Activated CD4-positive, alpha-beta T cell treated with anti-CD3 and anti-CD28 coated beads for 36 hours (primary cell): ENCODE data around the gene TMEM63C. TPM values are rescaled to one million over a fixed set of nuclear protein-coding genes. Genes with fewer than 3 reads are reported as not detected.
A peak's percentile ranks its signal among the peaks of the same experiment; 100 is the strongest.

Experiments used
- ATAC-seq: fragments of 200-7000 bp; cut with Tn5 transposase; one replicate; pipeline ENCODE4 v1.10.0; 2021; ENCODE audit warnings: mild to moderate bottlenecking, moderate library complexity
- CTCF ChIA-PET: fragments of 350-600 bp; sonication (Branson Sonifier 250); formaldehyde crosslinking; loops from one replicate; lab custom pipeline; 2021; ENCODE audit warnings: antibody characterized with exemption; lab: Charles Lee
- POLR2A ChIA-PET: fragments of 350-600 bp; sonication (Branson Sonifier 250); formaldehyde crosslinking; loops from one replicate; lab custom pipeline; 2021; ENCODE audit warnings: antibody characterized with exemption, inconsistent platforms; lab: Charles Lee
- DNase-seq: peaks from one replicate; pipeline ENCODE4 v3.0.0-alpha.2; 2020
- H3K27ac Mint-ChIP-seq: one replicate; pipeline ENCODE4 v1.8.0; 2021; ENCODE audit warnings: mixed read lengths
- H3K27me3 Mint-ChIP-seq: one replicate; pipeline ENCODE4 v1.8.0; 2021; ENCODE audit warnings: mixed read lengths
- H3K36me3 Mint-ChIP-seq: one replicate; pipeline ENCODE4 v1.8.0; 2021; ENCODE audit warnings: low read depth, mixed read lengths
- H3K4me1 Mint-ChIP-seq: one replicate; pipeline ENCODE4 v1.8.0; 2021; ENCODE audit warnings: mixed read lengths
- H3K4me3 Mint-ChIP-seq: one replicate; pipeline ENCODE4 v1.8.0; 2021; ENCODE audit warnings: mild to moderate bottlenecking, moderate library complexity, mixed read lengths
- H3K9me3 Mint-ChIP-seq: one replicate; pipeline ENCODE4 v1.8.0; 2021; ENCODE audit warnings: low read depth, mixed read lengths
- intact Hi-C, 2 experiments: fragments of 100-400 bp; cut with DNase I in 1 of 2; cut with micrococcal nuclease in 1 of 2; formaldehyde crosslinking; loops; one replicate each; pipeline versions ENCODE4 v1.14.2 to v1.15.1; 2022 to 2024; cut with DNase I, micrococcal nuclease
- total RNA-seq, 2 experiments: library from RNA; stranded (reverse); gene quantifications; one replicate each; pipeline ENCODE4 v1.2.3, GENCODE V29; 2021

TMEM63C gene
- total RNA-seq, 2 experiments from 2014 or later: 1.1 to 1.4 TPM

- peaks cover 19% of the 10 kb centered on the region for H3K27me3 Mint-ChIP-seq
- no peak overlapping the region for H3K27ac Mint-ChIP-seq
- CTCF ChIA-PET: interaction anchor here (1.1 to 1.5 kb wide), 2 partner anchors 19 to 131 kb away, joined by 3 to 7 read pairs; no protein-coding TSS in a partner anchor
- intact Hi-C loops: no loop called here
- H3K9me3 Mint-ChIP-seq: no peaks in the 10 kb centered on the region
- peak; percentile 40 for DNase-seq
- no peak overlapping the region for H3K4me3 Mint-ChIP-seq
- POLR2A ChIA-PET: no interaction called here
- H3K4me1 Mint-ChIP-seq: peaks cover 11% of the 10 kb centered on the region
- no peaks in the 10 kb centered on the region for H3K36me3 Mint-ChIP-seq
- peak; percentile 26 for ATAC-seq
These were observed 2.9 kb downstream of the TMEM63C start for GRCh38 chr14:77184396-77185092.

- H3K27ac Mint-ChIP-seq: no peak overlapping the region
- no peak overlapping the region for H3K4me3 Mint-ChIP-seq
- DNase-seq (no peak), ATAC-seq (no peak)
- H3K27me3 Mint-ChIP-seq: peaks cover 15% of the 10 kb centered on the region
- H3K4me1 Mint-ChIP-seq: peaks cover 11% of the 10 kb centered on the region
- no peaks in the 10 kb centered on the region for H3K36me3 Mint-ChIP-seq
- CTCF ChIA-PET: interaction anchor here (1.1 to 1.5 kb wide), 2 partner anchors 19 to 131 kb away, joined by 3 to 7 read pairs; no protein-coding TSS in a partner anchor
- POLR2A ChIA-PET: no interaction called here
- intact Hi-C loops: no loop called here
- no peaks in the 10 kb centered on the region for H3K9me3 Mint-ChIP-seq
These were observed 3.5 kb downstream of the TMEM63C start for GRCh38 chr14:77185093-77185465.

GRCh38 chr14:77186911-77187648 is 5.5 kb downstream of the TMEM63C start:
- H3K27me3 Mint-ChIP-seq: peaks cover 11% of the 10 kb centered on the region
- no peak overlapping the region for H3K4me3 Mint-ChIP-seq
- no peaks in the 10 kb centered on the region for H3K9me3 Mint-ChIP-seq
- intact Hi-C loops: no loop called here
- ATAC-seq (no peak), DNase-seq (no peak)
- peaks cover 8% of the 10 kb centered on the region for H3K4me1 Mint-ChIP-seq
- POLR2A ChIA-PET: no interaction called here
- H3K27ac Mint-ChIP-seq: no peak overlapping the region
- CTCF ChIA-PET: no interaction called here
- no peaks in the 10 kb centered on the region for H3K36me3 Mint-ChIP-seq

- ChIA-PET POLR2A (no interaction called here), CTCF (no interaction called here)
- Mint-ChIP-seq H3K9me3 (no peaks in the 10 kb centered on the region), H3K36me3 (no peaks in the 10 kb centered on the region), H3K27me3 (peaks cover 10% of the 10 kb centered on the region), H3K4me1 (peaks cover 3% of the 10 kb centered on the region), H3K27ac (no peak overlapping the region), H3K4me3 (no peak overlapping the region)
- no peak for ATAC-seq
- DNase-seq: no peak
- intact Hi-C loops: no loop called here
These were observed 6.0 kb downstream of the TMEM63C start for GRCh38 chr14:77187649-77188012.

GRCh38 chr14:77189479-77189878 is 7.9 kb downstream of the TMEM63C start:
- Mint-ChIP-seq H3K9me3 (no peaks in the 10 kb centered on the region), H3K36me3 (no peaks in the 10 kb centered on the region), H3K27me3 (peaks cover 10% of the 10 kb centered on the region), H3K4me1 (no peaks in the 10 kb centered on the region), H3K4me3 (no peak overlapping the region), H3K27ac (no peak overlapping the region)
- no peak for ATAC-seq
- CTCF ChIA-PET: interaction anchor here (0.8 kb wide), 1 partner anchor 56 kb away, joined by 3 read pairs; no protein-coding TSS in a partner anchor
- DNase-seq: no peak
- POLR2A ChIA-PET: no interaction called here
- intact Hi-C loops: no loop called here

GRCh38 chr14:77190977-77191376 is 9.4 kb downstream of the TMEM63C start:
- H3K36me3 Mint-ChIP-seq: no peaks in the 10 kb centered on the region
- H3K4me1 Mint-ChIP-seq: no peaks in the 10 kb centered on the region
- no peak overlapping the region for H3K27ac Mint-ChIP-seq
- CTCF ChIA-PET: interaction anchor here (1.4 kb wide), 1 partner anchor 42 kb away, joined by 5 read pairs; no protein-coding TSS in a partner anchor
- H3K4me3 Mint-ChIP-seq: no peak overlapping the region
- POLR2A ChIA-PET: no interaction called here
- DNase-seq (no peak), ATAC-seq (no peak)
- no peaks in the 10 kb centered on the region for H3K9me3 Mint-ChIP-seq
- peaks cover 10% of the 10 kb centered on the region for H3K27me3 Mint-ChIP-seq
- intact Hi-C loops: no loop called here

- no peaks in the 10 kb centered on the region for H3K9me3 Mint-ChIP-seq
- no peaks in the 10 kb centered on the region for H3K4me1 Mint-ChIP-seq
- ChIA-PET POLR2A (no interaction called here), CTCF (no interaction called here)
- no peak overlapping the region for H3K27ac Mint-ChIP-seq
- ATAC-seq: no peak
- intact Hi-C loops: no loop called here
- no peaks in the 10 kb centered on the region for H3K36me3 Mint-ChIP-seq
- DNase-seq: no peak
- peaks cover 3% of the 10 kb centered on the region for H3K27me3 Mint-ChIP-seq
- no peak overlapping the region for H3K4me3 Mint-ChIP-seq
These were observed 13.1 kb downstream of the TMEM63C start for GRCh38 chr14:77194706-77195105.

GRCh38 chr14:77195766-77196165 is 14.2 kb downstream of the TMEM63C start:
- DNase-seq (no peak), ATAC-seq (no peak)
- no peaks in the 10 kb centered on the region for H3K36me3 Mint-ChIP-seq
- no peak overlapping the region for H3K27ac Mint-ChIP-seq
- intact Hi-C loops: no loop called here
- ChIA-PET POLR2A (no interaction called here), CTCF (interaction anchor here (0.9 kb wide), 2 partner anchors 12 to 47 kb away, joined by 3 read pairs; no protein-coding TSS in a partner anchor)
- H3K4me1 Mint-ChIP-seq: no peaks in the 10 kb centered on the region
- H3K27me3 Mint-ChIP-seq: peaks cover 6% of the 10 kb centered on the region
- H3K4me3 Mint-ChIP-seq: no peak overlapping the region
- H3K9me3 Mint-ChIP-seq: no peaks in the 10 kb centered on the region

GRCh38 chr14:77197988-77198387 is 16.4 kb downstream of the TMEM63C start:
- ATAC-seq (no peak), DNase-seq (no peak)
- Mint-ChIP-seq H3K4me1 (no peaks in the 10 kb centered on the region), H3K27ac (no peak overlapping the region), H3K9me3 (no peaks in the 10 kb centered on the region), H3K27me3 (peaks cover 8% of the 10 kb centered on the region), H3K4me3 (no peak overlapping the region), H3K36me3 (no peaks in the 10 kb centered on the region)
- intact Hi-C loops: no loop called here
- ChIA-PET POLR2A (no interaction called here), CTCF (no interaction called here)

GRCh38 chr14:77198561-77198960 is 17.0 kb downstream of the TMEM63C start:
- POLR2A ChIA-PET: no interaction called here
- ATAC-seq (no peak), DNase-seq (no peak)
- H3K4me1 Mint-ChIP-seq: no peaks in the 10 kb centered on the region
- H3K27me3 Mint-ChIP-seq: peaks cover 8% of the 10 kb centered on the region
- intact Hi-C loops: no loop called here
- H3K36me3 Mint-ChIP-seq: no peaks in the 10 kb centered on the region
- H3K9me3 Mint-ChIP-seq: no peaks in the 10 kb centered on the region
- no peak overlapping the region for H3K4me3 Mint-ChIP-seq
- H3K27ac Mint-ChIP-seq: no peak overlapping the region
- CTCF ChIA-PET: interaction anchor here (0.6 kb wide), 1 partner anchor 114 kb away, joined by 3 read pairs; no protein-coding TSS in a partner anchor

GRCh38 chr14:77199590-77199989 is 18.0 kb downstream of the TMEM63C start:
- POLR2A ChIA-PET: no interaction called here
- Mint-ChIP-seq H3K9me3 (no peaks in the 10 kb centered on the region), H3K36me3 (no peaks in the 10 kb centered on the region), H3K4me3 (no peak overlapping the region), H3K27ac (no peak overlapping the region), H3K4me1 (no peaks in the 10 kb centered on the region), H3K27me3 (peaks cover 7% of the 10 kb centered on the region)
- intact Hi-C loops: no loop called here
- CTCF ChIA-PET: interaction anchor here (0.8 kb wide), 1 partner anchor 48 kb away, joined by 3 read pairs; no protein-coding TSS in a partner anchor
- ATAC-seq (no peak), DNase-seq (no peak)
